Skeletal muscle satellite cell (primary cell): ENCODE results near the gene HIF1AN.

Experiments
- H3K27me3 ChIP-seq: 2 replicates; pipeline ENCODE4 v1.7.0; 2013; ENCODE audit warnings: low read length; ENCODE audit not compliant: control insufficient read depth, insufficient read depth
- H3K36me3 ChIP-seq: 2 replicates; pipeline ENCODE4 v1.7.0; 2013; ENCODE audit warnings: mild to moderate bottlenecking, control low read depth, low read length; ENCODE audit not compliant: insufficient read depth
- H3K4me1 ChIP-seq: 2 replicates; pipeline ENCODE4 v1.7.0; 2013; ENCODE audit warnings: low read length; ENCODE audit not compliant: control insufficient read depth, insufficient read depth
- H3K4me2 ChIP-seq: 2 replicates; pipeline ENCODE4 v1.7.0; 2013; ENCODE audit warnings: mild to moderate bottlenecking, low read length
- H3K4me3 ChIP-seq: 2 replicates; pipeline ENCODE4 v1.7.0; 2013; ENCODE audit warnings: low read length
- H3K9ac ChIP-seq: 2 replicates; pipeline ENCODE4 v1.7.0; 2013; ENCODE audit warnings: mild to moderate bottlenecking, low read depth, low read length, moderate library complexity
- H3K9me3 ChIP-seq: replicated peaks from 2 replicates; pipeline ENCODE4 v1.7.0; 2013; ENCODE audit warnings: mild to moderate bottlenecking, control low read depth, low read length

Gene HIF1AN

DNA sequence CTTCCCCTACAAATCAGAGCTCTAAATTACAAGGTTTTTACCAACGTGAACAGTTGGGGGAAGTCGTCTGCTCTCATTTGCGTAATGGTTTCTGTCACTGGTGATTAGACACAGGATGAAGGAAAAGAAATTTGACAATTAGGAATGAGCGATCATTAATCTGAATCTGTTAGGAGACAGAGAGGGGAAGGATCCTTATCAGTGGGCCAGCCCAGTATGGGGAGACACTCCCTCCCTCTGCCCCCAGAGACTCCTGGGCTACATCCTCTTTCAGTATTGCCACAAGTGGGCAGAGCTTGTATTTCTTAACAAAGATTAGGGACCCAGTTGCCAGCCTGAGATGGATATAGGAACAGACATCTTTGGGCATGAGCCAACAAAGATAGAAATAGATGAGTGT is 15.5 kb downstream of the HIF1AN start:
- H3K9me3 ChIP-seq = no peaks in the 10 kb centered on the region
- no peaks in the 10 kb centered on the region for H3K27me3 ChIP-seq
- H3K4me1 ChIP-seq = no peaks in the 10 kb centered on the region
- H3K4me3 ChIP-seq = no peak overlapping the region
- H3K4me2 ChIP-seq = no peak overlapping the region
- H3K36me3 ChIP-seq = peaks cover 52% of the 10 kb centered on the region
- no peak overlapping the region for H3K9ac ChIP-seq

GRCh38 chr10:100551738-100552137 is 16.0 kb downstream of the HIF1AN start:
- Histone ChIP-seq H3K36me3 (peaks cover 54% of the 10 kb centered on the region), H3K9ac (no peak overlapping the region)

DNA sequence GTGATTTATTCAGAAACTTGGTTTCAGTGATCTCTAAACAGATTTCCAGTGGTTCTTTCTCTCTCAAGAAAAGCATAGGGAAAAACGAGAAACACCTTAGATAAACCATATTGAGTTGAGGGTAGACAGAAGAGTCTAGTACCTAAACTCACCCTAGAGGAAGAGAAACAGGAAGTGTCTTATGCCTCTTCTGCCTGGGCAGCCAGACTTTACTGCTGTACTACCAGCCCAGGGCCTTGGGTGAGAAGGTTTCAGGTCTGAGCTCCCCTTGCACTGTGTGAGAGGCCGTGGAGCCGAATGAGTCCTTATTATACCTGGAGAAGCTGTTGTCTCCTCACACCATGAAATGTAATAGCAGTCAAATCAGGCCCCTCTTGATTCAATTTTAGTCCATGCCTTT is 18.2 kb downstream of the HIF1AN start:
- H3K9ac ChIP-seq = no peak overlapping the region
- H3K27me3 ChIP-seq = no peaks in the 10 kb centered on the region
- H3K4me2 ChIP-seq = no peak overlapping the region
- H3K36me3 ChIP-seq = peaks cover 33% of the 10 kb centered on the region
- no peaks in the 10 kb centered on the region for H3K4me1 ChIP-seq
- H3K9me3 ChIP-seq = no peaks in the 10 kb centered on the region
- H3K4me3 ChIP-seq = no peak overlapping the region

More at GRCh38 chr10:100551738-100552137, 16.0 kb downstream of the HIF1AN start:
- H3K4me2 ChIP-seq = no peak overlapping the region
- H3K27me3 ChIP-seq = no peaks in the 10 kb centered on the region
- H3K4me3 ChIP-seq = no peak overlapping the region
- H3K9me3 ChIP-seq = no peaks in the 10 kb centered on the region
- no peaks in the 10 kb centered on the region for H3K4me1 ChIP-seq

GRCh38 chr10:100554902-100555301 is 19.2 kb downstream of the HIF1AN start:
- H3K9me3 ChIP-seq = no peaks in the 10 kb centered on the region
- H3K36me3 ChIP-seq = peaks cover 23% of the 10 kb centered on the region
- H3K27me3 ChIP-seq = no peaks in the 10 kb centered on the region
- H3K4me1 ChIP-seq = no peaks in the 10 kb centered on the region
- no peak overlapping the region for H3K9ac ChIP-seq
- no peak overlapping the region for H3K4me3 ChIP-seq
- H3K4me2 ChIP-seq = no peak overlapping the region

DNA sequence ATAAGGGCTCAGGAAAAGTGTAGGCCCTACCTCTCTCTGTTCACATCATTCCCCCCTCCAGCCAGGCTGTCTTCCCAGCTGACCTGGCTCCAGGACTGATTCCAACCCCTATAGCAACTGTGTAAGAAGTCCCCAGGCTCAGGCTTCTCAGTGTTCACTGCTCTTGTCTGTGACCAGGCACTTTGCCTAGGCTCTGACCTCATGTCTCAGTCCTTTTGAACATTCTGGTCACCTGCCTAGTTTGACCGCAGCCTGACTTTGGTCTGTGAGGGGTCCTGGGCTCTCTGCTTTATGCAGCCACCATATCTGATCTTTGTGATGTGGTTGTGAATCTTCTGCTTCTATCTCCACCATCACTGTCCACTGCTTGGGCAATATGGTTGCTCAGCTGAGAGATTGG is 24.5 kb downstream of the HIF1AN start:
- H3K36me3 ChIP-seq = peaks cover 10% of the 10 kb centered on the region
- peaks cover 12% of the 10 kb centered on the region for H3K4me1 ChIP-seq
- peaks cover 30% of the 10 kb centered on the region for H3K27me3 ChIP-seq
- H3K4me2 ChIP-seq = no peak overlapping the region
- no peak overlapping the region for H3K9ac ChIP-seq
- no peaks in the 10 kb centered on the region for H3K9me3 ChIP-seq
- H3K4me3 ChIP-seq = no peak overlapping the region

- peaks cover 12% of the 10 kb centered on the region for H3K4me1 ChIP-seq
- H3K9ac ChIP-seq = no peak overlapping the region
- no peak overlapping the region for H3K4me2 ChIP-seq
- H3K9me3 ChIP-seq = no peaks in the 10 kb centered on the region
- H3K4me3 ChIP-seq = no peak overlapping the region
- peaks cover 5% of the 10 kb centered on the region for H3K36me3 ChIP-seq
- peaks cover 37% of the 10 kb centered on the region for H3K27me3 ChIP-seq
Observed at GRCh38 chr10:100561005-100561404, 25.3 kb downstream of the HIF1AN start.

DNA sequence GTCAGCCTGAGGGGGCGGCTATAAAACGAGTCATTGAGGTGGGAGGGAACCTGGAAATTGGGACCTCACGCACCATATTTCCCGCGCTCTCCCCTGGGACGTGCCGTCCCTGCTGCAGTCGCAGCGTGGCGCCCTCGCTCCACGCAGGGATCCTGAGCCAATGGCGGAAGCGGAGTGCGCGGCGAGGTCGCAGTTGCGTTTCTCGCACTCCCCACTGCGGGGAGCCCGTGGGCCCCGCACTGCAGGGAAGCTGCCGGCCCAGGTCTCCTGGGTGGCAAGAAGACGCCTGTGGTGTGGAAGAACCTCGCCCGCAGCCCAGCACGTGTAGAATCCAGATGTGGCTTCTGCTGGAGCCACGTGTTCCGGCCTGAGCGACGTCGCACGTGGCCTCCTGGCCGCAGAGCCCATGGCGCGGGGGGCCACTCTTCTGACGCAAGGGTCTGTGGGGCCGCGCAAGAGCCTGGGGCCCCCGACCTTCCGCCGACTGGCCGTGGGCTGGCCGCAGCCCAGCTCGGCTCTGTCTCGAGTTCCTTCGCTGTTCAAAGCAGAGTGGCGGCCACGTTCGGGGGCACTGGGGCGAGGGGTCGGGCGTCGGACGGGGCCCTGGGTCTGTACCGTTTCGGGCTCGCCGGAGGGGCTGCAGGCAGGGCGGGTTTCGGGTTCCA is 26.4 kb downstream of the HIF1AN start:
- Histone ChIP-seq H3K36me3 (no peaks in the 10 kb centered on the region), H3K4me3 (peak overlapping the region; percentile 50), H3K9ac (no peak overlapping the region), H3K27me3 (peaks cover 48% of the 10 kb centered on the region), H3K4me1 (peaks cover 12% of the 10 kb centered on the region), H3K9me3 (no peaks in the 10 kb centered on the region), H3K4me2 (peak overlapping the region; percentile 67)

DNA sequence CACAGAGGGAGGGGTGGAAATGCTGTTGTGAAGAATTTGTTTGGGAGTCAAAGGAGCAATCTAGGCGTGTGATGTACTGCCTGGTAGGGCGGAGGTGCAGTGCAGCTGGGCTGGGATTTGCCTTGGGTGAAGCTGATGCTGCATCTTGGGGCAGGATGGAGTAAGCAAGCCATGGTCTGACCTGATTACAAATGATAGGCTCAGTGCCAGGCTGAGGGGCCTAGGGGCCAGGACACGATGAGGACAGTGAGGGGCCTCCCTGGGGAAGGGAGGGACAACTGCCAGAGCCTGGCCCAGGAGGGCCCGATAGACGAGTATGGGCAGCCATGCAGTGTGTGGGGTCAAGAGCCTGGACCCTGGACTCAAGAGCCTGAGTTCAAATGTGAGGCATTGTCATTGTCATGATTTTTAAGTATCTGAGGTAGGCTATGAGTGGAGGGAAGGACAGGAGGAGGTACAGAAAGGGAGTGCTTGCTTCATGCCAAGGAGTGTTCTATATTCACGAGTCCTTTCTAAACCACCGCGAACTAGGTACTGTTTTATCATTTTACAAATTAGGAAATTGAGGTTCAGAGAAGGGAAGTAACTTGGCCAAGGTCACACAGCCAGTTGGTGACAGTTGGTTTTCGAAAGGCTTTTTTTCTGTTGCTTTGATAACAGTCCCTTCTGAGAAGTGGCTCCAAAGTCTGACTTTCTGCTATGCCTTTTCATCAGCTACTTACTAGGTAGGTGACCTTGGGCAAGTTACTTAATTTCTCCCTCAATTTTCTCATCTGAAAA is 29.7 kb downstream of the HIF1AN start:
- Histone ChIP-seq H3K27me3 (peaks cover 81% of the 10 kb centered on the region), H3K4me3 (no peak overlapping the region), H3K9me3 (no peaks in the 10 kb centered on the region), H3K9ac (no peak overlapping the region), H3K36me3 (no peaks in the 10 kb centered on the region), H3K4me2 (no peak overlapping the region), H3K4me1 (peaks cover 12% of the 10 kb centered on the region)

- no peak overlapping the region for H3K9ac ChIP-seq
- peaks cover 10% of the 10 kb centered on the region for H3K4me1 ChIP-seq
- peaks cover 86% of the 10 kb centered on the region for H3K27me3 ChIP-seq
- H3K9me3 ChIP-seq = no peaks in the 10 kb centered on the region
- H3K36me3 ChIP-seq = no peaks in the 10 kb centered on the region
- no peak overlapping the region for H3K4me2 ChIP-seq
- H3K4me3 ChIP-seq = no peak overlapping the region
Observed at GRCh38 chr10:100566561-100566960, 30.8 kb downstream of the HIF1AN start.

GRCh38 chr10:100567249-100567648 is 31.5 kb downstream of the HIF1AN start:
- no peaks in the 10 kb centered on the region for H3K36me3 ChIP-seq

DNA sequence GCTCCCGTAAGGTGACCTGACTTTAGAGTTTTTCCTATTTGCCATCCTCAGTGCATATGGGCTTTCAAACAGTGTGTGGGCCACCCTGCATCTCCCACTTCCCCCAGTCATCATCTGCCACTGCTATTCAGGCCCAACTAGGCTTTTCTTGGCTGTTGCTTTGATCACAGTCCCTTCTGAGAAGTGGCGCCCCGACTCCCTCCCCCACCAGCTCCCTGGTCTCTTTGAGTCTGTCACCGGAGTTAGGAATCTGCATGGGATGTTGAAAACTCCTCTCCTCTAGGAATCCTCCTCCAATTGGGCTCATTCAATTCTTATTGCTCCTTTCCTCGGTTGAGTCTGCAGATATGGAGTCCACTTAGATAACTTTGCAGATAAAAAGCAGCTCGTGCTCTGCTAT is 32.1 kb downstream of the HIF1AN start:
- no peaks in the 10 kb centered on the region for H3K36me3 ChIP-seq
- no peaks in the 10 kb centered on the region for H3K9me3 ChIP-seq
- no peak overlapping the region for H3K9ac ChIP-seq
- H3K4me2 ChIP-seq = no peak overlapping the region
- peaks cover 81% of the 10 kb centered on the region for H3K27me3 ChIP-seq
- H3K4me1 ChIP-seq = no peaks in the 10 kb centered on the region
- no peak overlapping the region for H3K4me3 ChIP-seq

More at GRCh38 chr10:100567249-100567648, 31.5 kb downstream of the HIF1AN start:
- Histone ChIP-seq H3K27me3 (peaks cover 83% of the 10 kb centered on the region), H3K4me3 (no peak overlapping the region), H3K9ac (no peak overlapping the region), H3K4me2 (no peak overlapping the region), H3K9me3 (no peaks in the 10 kb centered on the region), H3K4me1 (peaks cover 3% of the 10 kb centered on the region)

- Histone ChIP-seq H3K27me3 (peaks cover 82% of the 10 kb centered on the region), H3K36me3 (no peaks in the 10 kb centered on the region), H3K9ac (no peak overlapping the region), H3K4me2 (no peak overlapping the region), H3K4me3 (no peak overlapping the region), H3K9me3 (no peaks in the 10 kb centered on the region), H3K4me1 (no peaks in the 10 kb centered on the region)
Observed at GRCh38 chr10:100568912-100569311, 33.2 kb downstream of the HIF1AN start.
